Myocyte (in vitro differentiated cells): ENCODE measurements around the gene TAF11. TPM values are rescaled to one million over a fixed set of nuclear protein-coding genes. Genes with fewer than 3 reads are reported as not detected.
A peak's percentile ranks its signal among the peaks of the same experiment; 100 is the strongest.
"Not testable (repeated sequence)": the region's sequence is repeated elsewhere in the genome, so short reads cannot be mapped to it uniquely, and the experiment has no call there.

Experiments
- DNase-seq: peaks from one replicate; pipeline ENCODE4 v3.0.0-alpha.2; 2012; ENCODE audit warnings: low read depth
- polyA plus RNA-seq: library from polyadenylated mRNA; unstranded; fragments of >200 nt; gene quantifications from one replicate; pipeline ENCODE4 v1.2.1, GENCODE V29; 2012; ENCODE audit warnings: missing spikeins
- total RNA-seq: library from RNA; depleted of rRNA; stranded (reverse); fragments of >200 nt; gene quantifications from 2 replicates; pipeline ENCODE4 v1.2.3, GENCODE V29; 2014

The TAF11 gene, protein sequence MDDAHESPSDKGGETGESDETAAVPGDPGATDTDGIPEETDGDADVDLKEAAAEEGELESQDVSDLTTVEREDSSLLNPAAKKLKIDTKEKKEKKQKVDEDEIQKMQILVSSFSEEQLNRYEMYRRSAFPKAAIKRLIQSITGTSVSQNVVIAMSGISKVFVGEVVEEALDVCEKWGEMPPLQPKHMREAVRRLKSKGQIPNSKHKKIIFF
- total RNA-seq = 33.1 and 38.6 TPM in 2 replicates
- polyA plus RNA-seq = 32.2 TPM

DNA sequence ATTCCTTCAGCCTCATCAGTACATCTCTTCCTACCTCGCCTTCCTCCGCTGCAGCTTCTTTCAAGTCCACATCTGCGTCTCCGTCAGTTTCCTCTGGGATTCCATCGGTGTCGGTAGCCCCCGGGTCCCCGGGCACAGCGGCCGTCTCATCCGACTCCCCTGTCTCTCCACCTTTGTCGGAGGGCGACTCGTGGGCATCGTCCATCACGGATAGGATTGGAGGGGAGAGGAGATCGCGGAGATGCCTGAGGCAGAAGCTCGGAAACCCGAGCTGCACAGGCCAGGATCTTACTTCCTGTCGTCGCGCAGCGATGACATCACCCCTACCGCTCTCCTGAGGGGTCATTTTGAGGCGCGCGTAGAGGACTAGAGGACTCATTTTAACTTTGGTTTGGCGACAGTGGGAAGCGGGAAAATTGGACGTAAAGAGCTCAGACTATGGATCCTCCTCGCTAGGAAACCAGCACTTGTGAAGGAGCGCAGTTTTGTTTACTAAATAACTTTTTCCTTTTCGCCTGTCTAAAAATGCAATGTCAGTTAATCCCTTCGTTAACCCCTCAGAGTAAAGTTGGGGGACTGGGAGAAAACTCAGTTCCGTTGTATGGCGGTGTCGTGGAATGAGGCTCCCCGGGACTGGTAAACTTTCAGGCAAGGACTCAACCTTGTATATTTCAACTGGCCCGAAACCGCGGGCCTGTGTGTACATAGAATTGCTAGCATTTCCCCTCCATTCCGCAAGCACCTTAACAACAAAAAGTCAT lies at the start of gene TAF11:
Gene TAF11, minus strand, starts transcription at position 290 of the 761 bp plus-strand sequence. Its CDS starts 85 bp downstream, at position 205.
- DNase-seq = peak; percentile 96

DNA sequence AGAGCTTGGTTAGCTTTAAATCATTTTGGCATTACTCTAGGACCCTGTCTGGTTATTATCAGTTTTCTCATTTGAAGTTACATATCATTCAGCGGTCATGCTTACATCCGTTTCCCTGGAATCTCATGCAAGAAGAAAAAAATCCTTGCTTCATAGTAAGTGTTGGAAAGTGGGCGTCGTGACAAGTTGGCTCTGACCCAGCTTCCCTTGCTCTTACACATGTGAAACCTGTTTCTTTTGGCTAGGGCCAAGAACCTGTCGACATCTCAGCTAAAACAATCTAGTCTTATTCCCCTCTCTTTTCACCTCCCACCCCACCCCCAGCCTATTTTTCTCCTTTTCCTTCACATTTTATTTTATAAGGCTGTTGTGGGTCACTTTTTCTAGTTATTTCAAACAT lies 46.7 kb upstream of the TAF11 start:
- DNase-seq = no peak

DNA sequence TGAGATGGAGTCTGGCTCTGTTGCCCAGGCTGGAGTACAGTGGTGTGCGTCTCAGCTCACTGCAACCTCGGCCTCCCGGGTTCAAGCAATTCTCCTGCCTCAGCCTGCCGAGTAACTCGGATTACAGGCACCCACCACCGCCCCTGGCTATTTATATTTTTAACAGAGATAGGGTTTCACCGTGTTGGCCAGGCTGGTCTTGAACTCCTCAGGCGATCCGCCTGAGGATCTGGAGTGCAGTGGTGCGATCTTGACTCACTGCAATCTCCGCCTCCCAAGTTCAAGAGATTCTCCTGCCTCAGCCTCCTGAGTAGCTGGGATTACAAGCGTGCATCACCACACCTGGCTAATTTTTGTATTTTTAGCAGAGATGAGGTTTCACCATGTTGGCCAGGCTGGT lies 44.4 kb upstream of the TAF11 start:
- not testable (repeated sequence) for DNase-seq

DNA sequence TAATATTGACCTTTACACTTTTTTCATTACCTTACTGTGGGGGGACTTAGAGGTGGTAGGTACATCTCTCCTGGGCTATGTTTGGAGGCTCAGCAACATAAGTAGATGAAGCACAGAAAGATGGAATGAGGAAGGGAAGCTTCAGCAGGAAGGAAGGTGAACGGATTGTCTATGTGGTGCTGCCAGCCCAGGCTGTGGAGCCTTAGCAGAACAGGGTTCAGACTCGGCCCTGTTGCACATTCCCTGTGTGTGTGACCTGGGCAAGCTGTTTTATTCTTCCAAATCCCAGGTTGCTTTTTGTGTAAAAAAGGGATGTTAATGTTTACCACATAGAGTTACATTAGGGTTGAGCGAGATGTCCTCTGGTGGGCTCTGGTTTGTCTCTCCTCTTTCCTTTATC lies 42.4 kb upstream of the TAF11 start:
- no peak for DNase-seq

DNA sequence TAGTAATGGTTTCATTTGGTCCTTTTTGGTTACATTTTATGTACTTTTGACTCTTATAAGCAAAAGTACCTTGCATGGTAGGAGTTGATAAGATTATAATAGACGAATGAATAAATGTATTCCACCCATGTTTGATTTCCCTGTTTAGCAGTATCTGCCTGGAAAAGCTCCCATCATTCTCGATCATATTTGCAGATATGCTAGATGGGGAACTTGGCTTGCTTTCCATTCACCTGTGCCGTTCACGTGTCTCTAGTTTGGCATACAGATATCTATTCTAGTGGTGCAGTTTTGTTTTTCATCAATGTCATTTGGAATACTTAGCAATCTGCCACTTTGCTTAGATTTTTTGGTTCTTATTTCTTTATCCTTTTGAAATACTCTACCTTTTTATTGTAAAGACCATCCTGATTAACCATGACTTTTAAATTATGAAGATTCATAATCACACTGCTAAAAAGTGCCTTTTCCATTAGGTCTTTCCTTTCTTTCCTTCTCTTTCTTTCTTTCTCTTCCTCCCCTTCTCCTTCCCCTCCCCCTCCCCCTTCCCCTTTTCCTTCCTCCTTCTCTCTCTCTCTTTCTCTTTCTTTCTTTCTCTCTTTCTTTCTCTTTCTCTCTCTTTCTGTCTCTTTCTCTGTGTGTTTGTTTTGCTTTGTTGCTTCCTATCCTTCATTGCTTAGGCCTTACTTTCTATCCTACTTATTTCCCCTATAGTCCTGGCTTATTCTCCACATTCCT lies 41.6 kb upstream of the TAF11 start:
- DNase-seq = no peak

DNA sequence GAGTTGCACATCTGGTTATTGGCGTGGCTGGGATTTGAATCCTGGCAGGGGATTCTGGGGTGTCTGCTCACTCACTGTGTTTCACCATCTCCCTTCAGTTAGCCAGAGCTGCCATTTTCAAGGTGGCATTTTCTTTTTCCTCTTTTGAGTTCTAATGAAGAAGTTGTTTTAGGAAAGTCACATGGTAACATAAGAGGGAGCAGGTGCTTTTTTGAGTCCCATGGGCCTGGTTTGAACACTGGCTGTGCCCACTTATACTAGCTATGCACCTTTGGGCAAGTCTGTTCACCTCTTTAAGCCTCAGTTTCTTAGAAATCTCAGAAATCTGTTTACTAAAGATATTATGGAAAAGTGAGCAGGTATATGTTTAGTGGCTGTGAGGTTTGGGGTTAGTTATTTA lies 40.9 kb upstream of the TAF11 start:
- no peak for DNase-seq

DNA sequence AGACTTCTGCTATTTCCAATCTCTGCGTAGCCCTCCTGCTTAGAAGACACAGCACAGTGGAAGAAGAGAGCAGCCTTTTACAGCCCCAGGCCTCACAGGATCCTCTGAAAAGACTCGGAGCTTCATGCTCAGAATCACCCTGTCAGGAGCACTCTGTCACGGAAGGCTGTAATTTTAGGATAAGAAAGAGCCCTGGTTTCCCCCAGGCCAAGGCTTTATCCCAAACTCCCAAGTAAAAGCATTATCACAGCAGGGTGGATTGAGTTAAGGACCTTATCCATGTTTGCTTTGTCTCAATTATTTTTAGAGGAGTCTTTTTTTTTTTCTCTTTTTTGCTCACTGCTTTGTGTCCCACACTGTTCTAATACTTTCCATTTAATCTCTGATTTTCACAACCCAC lies 40.4 kb upstream of the TAF11 start:
- DNase-seq = no peak

DNA sequence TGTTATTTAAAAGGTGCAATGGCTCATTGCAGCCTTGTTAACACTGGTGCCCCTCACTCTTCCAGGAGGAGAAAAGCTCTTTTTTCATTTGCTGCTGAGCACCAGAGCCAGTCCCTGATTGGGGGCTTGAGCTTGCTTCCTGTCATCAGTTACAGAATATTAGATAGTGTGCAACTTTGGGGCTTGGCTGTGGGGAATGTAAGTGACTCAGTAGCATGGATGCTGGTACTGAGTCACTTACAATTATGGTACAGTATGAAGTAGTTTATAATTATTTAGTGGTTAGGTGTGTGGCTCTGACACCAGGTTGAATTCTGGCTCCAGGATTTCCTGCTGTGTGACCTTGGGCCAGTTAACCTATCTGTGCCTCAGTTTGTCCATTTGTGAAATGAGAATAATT lies 38.8 kb upstream of the TAF11 start:
- peak; percentile 36 for DNase-seq

DNA sequence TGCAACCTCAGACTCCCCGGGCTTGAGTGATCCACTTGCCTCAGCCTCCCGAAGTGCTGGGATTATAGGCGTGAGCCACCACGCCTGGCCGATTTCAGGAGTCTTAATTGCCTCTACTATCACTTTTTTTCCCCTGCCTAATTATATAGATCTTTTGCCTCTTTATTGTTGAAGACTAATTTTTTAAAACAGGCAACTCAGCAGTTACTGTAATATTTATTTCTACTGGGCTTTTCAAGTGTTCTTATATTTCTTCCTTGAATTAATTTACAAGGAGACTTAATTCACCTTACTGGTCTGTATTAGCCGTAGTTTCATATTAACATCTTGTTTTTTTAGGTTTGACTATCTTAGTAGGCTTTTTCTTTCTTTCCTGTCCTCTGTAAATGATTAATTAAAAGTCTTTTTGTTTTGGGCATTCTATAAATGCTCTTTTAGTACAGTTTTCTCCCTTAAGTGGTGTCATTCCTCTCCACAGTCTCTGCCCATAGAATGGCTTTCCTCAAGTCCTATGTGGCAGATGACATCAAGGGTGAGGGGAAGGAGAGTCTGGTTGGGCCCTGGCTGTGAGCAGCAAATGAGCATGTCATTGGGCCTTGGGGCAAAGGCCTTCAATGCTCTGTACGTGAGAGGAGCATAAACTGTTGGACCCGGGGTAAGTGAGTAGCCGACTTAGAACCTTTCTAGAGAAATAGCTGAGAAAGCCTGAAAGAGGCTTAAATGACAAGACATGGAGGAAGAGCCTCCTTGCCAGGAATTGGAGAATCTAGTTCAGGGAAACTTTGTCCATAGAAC lies 37.2 kb upstream of the TAF11 start:
- no peak for DNase-seq

DNA sequence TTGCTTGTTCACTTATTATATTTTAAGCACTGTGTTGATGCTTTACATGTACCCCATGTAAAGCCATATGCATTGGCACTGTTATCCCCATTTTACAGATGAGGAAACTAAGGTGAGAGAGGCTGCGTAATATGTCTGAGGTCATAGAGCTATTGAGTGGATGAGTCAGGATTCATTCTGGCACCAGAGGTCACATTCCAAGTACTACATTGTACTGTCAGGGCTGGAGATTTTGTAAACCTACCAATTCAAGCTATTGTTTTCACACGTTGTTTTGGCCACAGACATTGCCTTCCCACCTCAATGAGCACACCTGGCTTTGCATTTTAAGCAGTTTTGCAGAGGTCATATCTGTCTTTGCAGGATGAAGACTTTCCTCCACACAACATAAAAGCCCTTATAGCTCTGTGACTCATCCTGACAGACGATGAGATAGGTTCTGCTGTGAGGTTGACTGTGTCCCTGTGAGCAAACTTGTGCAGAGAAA lies 34.4 kb upstream of the TAF11 start:
- DNase-seq = no peak

DNA sequence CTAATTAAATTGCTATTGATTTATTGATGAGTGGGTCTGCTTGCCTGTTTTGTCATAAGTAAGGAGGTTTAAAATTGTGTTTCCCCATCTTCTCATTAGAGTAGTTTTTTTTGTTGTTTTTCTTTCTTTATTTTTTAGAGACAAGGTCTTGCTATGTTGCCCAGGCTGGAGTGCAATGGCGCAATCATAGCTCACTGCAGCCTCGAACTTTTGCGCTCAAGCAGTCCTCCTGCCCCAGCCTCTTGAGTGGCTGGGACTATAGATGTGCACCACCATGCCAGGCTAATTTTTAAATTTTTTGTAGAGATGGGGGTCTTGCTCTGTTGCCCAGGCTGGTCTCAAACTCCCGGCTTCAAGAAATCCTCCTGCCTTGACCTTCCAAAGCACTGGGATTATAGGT lies 32.3 kb upstream of the TAF11 start:
- no peak for DNase-seq

DNA sequence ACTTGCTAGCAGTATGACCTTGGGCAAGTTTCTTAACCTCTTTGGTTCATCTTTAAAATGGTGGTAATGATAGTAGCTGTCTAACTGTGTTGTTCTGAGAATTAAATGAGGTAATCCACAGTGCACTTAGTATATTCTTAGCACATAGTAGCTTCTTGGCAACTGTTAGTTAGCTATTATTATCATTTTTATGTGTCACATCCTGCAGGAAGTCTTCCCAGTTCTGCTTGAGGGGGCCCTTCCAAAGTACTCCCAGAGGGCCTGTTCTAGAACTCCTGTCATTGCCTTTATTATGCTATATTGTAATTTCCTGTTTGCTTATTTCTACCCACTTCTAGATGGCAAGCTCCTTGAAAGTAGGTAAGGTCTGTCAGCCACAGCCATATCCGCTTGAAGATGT lies 31.8 kb upstream of the TAF11 start:
- no peak for DNase-seq

DNA sequence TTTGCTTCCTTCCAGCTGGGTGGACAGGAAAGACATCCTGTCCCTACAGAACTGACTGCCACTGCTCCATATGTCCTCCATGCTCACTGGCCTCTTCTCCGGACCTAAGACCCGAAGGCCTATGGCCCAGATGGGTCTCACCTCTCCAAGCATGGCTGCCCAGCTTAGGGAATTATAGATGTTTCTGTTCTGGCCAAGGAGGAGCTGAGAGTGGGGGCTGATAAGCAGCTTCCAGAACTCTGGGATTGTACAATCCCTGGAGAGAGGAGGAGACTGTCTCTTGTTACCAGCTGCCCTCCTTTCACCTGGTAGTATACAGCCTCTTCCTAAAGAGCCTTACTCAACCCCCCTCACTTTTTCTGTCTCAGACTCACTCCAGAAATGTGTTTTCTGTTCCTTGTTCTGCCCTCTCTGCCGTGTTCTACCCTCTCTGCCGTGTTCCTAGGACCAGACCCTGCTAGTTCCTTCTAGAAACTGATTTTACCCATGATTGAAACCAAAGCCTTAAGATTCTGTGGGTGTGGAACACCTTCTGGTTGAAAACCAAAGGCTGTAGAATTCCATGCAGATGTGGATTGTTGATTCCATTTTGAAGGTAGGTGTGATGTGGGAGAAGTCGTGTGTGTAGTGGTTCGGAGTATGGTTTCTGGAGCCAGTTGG lies 29.9 kb upstream of the TAF11 start:
- DNase-seq = no peak

DNA sequence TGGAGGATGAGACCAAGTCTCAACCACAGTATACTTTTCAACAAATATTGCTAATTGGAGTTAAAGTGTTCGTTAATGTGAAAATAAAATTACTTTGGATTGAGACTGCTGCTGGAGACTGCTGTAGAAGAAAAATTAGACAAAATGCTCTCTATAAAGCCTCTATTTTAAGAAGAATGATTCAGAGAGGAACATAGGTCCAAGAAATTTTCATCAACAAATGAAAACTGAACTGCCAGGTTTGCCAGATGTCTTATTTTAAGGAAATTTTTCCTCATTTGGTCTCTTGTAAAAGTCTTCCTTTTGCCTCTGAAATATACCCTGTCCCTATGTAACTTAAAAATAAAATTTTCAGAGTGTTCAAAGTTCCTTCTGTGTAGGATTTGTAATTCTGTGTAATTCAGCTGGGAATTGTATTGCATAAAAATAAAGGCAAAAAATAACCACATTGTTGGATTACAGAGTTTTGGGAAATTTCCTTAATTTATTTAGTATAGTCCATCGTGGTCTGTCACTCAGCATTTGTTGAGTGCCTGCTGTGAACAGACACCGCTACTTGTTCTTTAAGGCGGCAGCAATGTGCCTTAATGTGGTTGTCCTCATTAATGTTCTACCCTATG lies 28.6 kb upstream of the TAF11 start:
- DNase-seq = no peak

DNA sequence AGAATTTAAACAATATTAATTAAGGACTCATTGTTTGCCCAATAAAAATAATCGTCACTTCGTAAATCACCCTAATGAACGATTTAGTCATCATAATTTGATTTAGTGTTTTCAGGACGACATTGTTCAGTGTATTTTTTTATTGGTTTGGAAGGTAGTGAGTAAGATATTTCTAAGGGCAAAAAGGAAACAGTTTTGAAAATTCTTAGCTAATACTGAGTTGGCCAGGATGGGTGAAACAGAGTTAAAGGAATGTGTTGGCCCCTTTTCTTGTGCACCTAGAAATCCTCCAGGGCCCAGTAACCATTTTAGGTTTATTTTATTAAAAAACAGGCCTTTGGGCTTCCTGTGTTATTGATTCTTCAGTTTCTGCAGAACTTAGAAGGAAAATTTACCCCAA lies 26.5 kb upstream of the TAF11 start:
- no peak for DNase-seq

DNA sequence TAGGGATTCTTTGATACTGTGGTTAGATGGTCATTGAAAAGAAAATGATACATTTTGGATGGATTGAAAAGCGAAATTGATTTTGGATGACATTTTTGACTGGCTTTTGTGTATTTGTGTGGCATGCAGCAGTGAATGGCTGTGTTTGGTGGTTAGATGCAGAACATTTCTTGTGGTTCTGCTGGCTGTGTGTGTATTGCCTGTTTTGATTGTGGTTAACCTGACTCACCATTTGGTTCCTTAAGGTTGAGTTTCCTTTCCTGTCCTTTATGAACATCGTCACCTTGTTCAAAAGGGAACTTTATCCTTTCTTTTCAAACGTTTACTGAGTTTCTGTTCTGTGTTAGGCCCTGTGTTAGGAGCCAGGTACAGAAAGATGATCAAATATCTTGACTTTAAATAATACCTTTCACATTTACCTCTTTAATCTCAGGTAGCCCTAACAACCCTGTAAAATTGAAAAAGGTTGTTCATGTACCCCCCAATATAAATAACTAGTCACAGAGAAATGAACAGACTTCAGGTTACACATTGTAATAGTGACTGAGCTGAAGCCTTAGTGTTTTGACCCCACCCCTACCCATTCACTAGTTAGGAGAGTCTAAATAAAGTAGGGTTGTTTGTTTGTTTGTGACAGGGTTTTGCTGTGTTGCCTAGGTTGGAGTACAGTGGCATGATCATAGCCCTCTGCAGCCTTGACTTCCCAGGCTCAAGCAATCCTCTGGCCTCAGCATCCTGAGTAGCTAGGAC lies 25.0 kb upstream of the TAF11 start:
- peak; percentile 66 for DNase-seq

DNA sequence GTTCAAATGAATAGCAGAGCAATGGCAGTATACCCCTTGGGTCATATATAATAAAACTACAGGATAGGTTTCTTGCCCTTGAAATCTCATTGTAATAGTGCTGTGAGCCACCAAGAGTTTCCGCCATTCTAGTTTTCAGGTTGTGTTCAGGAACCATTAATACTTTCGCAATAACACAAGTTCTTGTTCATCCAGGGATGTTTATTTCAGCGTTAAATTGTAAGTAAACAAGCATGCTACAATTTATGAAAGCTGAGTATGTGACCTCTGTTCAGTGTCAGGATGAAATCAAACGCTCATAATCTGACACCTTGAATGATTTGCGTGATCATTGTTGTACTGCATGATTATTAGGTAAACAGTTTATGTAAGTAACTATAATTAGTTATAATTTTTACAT lies 24.0 kb upstream of the TAF11 start:
- no peak for DNase-seq

DNA sequence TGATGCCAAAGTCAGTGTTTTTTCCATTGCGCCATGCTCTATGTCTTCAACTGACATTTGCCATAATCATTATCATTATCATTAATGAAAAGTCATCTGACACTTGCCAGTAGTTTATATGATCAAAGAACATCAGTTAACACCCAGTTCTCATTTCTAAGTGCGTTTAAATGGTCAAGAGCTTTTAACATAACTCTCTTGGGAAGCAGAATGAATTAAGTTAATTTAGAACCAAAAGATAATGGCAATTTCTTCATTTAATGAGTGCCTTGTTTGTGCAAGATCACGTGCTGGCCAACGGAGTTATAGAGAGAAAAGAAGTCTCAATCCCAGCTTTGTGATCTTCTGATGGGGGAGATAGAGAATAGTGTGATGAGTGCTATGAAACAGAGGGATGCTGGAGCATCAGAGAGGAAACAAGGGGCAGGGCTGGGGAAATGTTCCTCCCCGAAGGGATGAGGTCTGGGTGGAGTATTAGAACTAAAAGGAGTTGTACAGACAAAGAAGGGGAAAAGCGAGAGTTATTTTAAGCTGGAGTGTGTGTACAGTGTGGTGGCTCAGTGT lies 21.6 kb upstream of the TAF11 start:
- DNase-seq = no peak

DNA sequence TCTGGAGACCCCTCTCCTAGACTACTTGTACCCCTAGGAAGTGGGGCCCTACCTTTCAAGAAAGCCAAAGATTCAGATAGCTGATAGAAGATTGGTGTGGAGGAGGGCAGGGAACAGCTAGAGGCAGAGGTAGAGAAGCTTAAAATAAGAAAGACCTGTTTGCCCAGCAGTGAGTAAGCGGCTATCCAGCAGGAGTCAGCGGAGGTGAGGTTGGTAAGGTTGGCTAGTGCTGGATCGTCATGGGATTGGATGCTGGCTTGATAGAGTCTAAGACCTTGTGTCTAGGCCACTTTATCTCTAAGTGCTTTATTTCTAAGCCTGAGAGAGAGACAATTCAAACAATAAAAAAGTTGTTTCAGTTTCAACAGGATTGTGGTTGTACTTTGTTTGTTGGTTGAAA lies 20.4 kb upstream of the TAF11 start:
- DNase-seq = no peak
